Progenitor cell of endocrine pancreas (in vitro differentiated cells): Measurements from ENCODE around the gene KCTD18. TPM values are rescaled to one million over a fixed set of nuclear protein-coding genes. Genes with fewer than 3 reads are reported as not detected.
A peak's percentile ranks its signal among the peaks of the same experiment; 100 is the strongest.

ENCODE experiments used
- DNase-seq: peaks from one replicate; pipeline ENCODE4 v3.0.0; 2021; ENCODE audit warnings: low spot score; ENCODE audit not compliant: unreplicated experiment
- H3K27ac Mint-ChIP-seq: 2 replicates; pipeline ENCODE4 v1.8.0; 2021; ENCODE audit warnings: mild to moderate bottlenecking, moderate library complexity, mixed read lengths
- H3K27me3 Mint-ChIP-seq: 2 replicates; pipeline ENCODE4 v1.8.0; 2021; ENCODE audit warnings: mixed read lengths
- H3K36me3 Mint-ChIP-seq: 2 replicates; pipeline ENCODE4 v1.8.0; 2022; ENCODE audit warnings: mixed read lengths; ENCODE audit not compliant: insufficient read depth
- H3K4me1 Mint-ChIP-seq: 2 replicates; pipeline ENCODE4 v1.8.0; 2021; ENCODE audit warnings: low read depth, mixed read lengths
- H3K4me3 Mint-ChIP-seq: 2 replicates; pipeline ENCODE4 v1.8.0; 2021; ENCODE audit warnings: low read depth, mild to moderate bottlenecking, moderate library complexity, mixed read lengths
- H3K9me3 Mint-ChIP-seq: 2 replicates; pipeline ENCODE4 v1.8.0; 2021; ENCODE audit warnings: low read depth, mixed read lengths
- total RNA-seq: library from RNA; stranded (reverse); gene quantifications from 2 replicates; pipeline ENCODE4 v1.2.1, GENCODE V29; 2021
- TF ChIP-seq, protein P1 (sequence below): fragments of 200-600 bp; sonication (generic); IDR thresholded peaks from one replicate; pipeline ENCODE4 v1.5.0; 2021; ENCODE audit warnings: antibody characterized with exemption, mild to moderate bottlenecking; ENCODE audit not compliant: unreplicated experiment

The KCTD18 gene
- total RNA-seq, 1 donor from 2014 or later: 7.3 TPM

DNA sequence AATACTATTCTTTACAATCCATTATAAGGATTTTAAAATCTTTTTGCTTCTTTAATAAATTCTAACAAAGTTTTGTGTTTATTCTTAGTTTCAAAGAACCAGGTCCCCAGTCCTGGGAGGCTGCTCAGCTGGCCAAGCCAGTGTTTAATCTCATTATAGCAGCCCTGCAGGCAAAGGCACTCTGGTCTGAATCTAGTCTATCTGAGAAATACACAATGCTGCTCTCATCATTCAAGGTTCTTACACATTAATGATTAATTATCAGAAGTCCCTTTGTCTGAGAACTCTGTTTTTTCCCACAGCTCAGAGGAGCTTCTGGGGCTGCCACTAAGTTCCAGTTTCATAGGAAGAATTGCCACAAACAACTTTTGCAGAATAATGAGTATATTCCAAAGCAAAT, 27.7 kb downstream of the KCTD18 start:
- Mint-ChIP-seq H3K36me3 (peaks cover 15% of the 10 kb centered on the region), H3K4me1 (peaks cover 44% of the 10 kb centered on the region), H3K27ac (peak overlapping the region; percentile 87), H3K9me3 (no peaks in the 10 kb centered on the region), H3K27me3 (no peaks in the 10 kb centered on the region), H3K4me3 (no peak overlapping the region)
- TF ChIP-seq, protein P1, sequence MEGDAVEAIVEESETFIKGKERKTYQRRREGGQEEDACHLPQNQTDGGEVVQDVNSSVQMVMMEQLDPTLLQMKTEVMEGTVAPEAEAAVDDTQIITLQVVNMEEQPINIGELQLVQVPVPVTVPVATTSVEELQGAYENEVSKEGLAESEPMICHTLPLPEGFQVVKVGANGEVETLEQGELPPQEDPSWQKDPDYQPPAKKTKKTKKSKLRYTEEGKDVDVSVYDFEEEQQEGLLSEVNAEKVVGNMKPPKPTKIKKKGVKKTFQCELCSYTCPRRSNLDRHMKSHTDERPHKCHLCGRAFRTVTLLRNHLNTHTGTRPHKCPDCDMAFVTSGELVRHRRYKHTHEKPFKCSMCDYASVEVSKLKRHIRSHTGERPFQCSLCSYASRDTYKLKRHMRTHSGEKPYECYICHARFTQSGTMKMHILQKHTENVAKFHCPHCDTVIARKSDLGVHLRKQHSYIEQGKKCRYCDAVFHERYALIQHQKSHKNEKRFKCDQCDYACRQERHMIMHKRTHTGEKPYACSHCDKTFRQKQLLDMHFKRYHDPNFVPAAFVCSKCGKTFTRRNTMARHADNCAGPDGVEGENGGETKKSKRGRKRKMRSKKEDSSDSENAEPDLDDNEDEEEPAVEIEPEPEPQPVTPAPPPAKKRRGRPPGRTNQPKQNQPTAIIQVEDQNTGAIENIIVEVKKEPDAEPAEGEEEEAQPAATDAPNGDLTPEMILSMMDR: no peak
- DNase-seq: no peak

DNA sequence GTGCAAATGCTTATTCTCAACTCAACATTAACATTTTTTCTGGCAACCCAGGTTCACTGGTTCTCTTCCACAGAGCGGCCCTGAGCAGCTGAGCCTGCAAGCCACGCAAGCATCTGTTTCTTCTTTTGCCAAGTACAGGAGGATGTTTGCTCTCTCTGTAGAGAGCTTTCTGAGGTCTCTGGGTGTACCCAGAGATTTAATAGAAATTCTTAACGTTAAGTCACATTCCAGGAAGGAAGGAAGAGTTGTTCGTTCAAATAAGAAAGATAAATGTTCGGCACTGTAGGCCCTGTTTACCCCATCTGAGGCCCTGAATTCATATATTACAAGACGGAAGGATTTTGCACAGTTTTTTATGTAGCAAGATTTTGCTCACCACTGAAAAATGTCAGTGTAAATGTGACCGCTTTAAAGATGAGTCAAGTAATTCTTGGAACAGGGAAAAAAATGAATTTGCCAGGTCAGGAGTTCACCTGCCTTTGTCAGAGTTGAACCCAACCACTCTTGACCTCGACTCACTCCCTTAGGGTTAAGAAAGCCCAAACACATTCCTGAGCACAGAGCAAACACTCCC, 30.1 kb downstream of the KCTD18 start:
- DNase-seq: no peak
- peak overlapping the region; percentile 0 for H3K4me3 Mint-ChIP-seq
- peaks cover 22% of the 10 kb centered on the region for H3K36me3 Mint-ChIP-seq
- peaks cover 42% of the 10 kb centered on the region for H3K4me1 Mint-ChIP-seq
- peak overlapping the region; percentile 57 for H3K27ac Mint-ChIP-seq
- TF ChIP-seq, protein P1: no peak
- no peaks in the 10 kb centered on the region for H3K27me3 Mint-ChIP-seq
- H3K9me3 Mint-ChIP-seq: no peaks in the 10 kb centered on the region

DNA sequence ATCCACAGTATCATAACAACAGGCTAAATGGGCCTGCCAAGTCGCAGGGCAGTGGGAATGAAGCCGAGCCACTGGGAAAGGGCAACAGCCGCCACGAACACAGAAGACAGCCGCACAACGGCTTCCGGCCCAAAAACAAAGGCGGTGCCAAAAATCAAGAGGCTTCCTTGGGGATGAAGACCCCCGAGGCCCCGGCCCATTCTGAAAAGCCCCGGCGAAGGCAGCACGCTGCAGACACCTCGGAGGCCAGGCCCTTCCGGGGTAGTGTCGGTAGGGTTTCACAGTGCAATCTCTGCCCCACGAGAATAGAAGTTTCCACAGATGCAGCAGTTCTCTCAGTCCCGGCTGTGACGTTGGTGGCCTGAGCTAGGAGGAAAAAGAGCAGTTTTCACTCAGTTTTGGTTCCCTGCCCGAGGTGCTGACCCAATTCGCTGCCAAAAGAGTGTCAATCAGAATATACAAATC, 32.2 kb downstream of the KCTD18 start:
- peak overlapping the region; percentile 43 for H3K27ac Mint-ChIP-seq
- peaks cover 33% of the 10 kb centered on the region for H3K36me3 Mint-ChIP-seq
- no peaks in the 10 kb centered on the region for H3K27me3 Mint-ChIP-seq
- no peaks in the 10 kb centered on the region for H3K9me3 Mint-ChIP-seq
- TF ChIP-seq, protein P1: no peak
- H3K4me1 Mint-ChIP-seq: peaks cover 30% of the 10 kb centered on the region
- no peak overlapping the region for H3K4me3 Mint-ChIP-seq
- DNase-seq: no peak

DNA sequence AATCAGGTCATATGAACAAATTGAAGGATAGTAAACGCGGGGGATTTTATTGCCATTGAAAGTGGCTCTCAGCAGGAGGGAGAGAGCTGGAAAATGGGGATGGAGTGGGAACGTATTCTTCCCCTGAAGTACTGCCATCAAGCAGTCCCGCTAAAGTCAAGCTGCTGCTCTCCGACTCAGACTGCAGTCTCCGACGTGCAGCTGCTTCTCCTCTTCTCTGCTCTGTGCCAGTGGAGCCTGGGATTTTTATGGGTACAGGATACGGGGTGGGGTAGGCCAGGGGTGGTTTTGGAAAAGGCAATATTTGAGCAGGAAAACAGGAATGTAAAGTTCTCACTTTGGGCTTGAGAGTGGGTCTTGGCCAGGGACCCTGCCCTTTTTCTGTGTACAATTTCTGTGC, 33.0 kb downstream of the KCTD18 start:
- Mint-ChIP-seq H3K27me3 (no peaks in the 10 kb centered on the region), H3K4me1 (peaks cover 26% of the 10 kb centered on the region), H3K36me3 (peaks cover 36% of the 10 kb centered on the region), H3K9me3 (no peaks in the 10 kb centered on the region), H3K4me3 (no peak overlapping the region), H3K27ac (no peak overlapping the region)
- DNase-seq: no peak
- TF ChIP-seq, protein P1: no peak

DNA sequence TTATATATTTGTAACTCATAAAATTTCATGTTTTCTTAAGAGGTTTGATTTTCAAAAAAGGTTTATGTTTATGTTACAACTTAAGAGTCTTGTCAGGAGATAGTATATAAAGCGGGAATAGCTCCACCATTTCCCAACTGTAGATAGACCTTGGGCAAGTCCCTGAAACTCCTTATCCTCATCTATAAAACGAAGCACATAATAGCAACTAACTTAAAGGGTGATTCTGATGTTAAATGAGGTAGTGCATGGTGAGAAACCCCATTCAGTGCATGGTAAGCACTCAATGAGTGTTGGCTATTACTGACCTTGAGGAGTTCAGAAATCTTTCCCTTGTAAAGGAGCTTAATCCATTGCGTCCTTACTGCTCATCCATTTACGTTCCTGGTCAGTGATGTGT, 34.1 kb downstream of the KCTD18 start:
- H3K4me1 Mint-ChIP-seq: peaks cover 19% of the 10 kb centered on the region
- no peaks in the 10 kb centered on the region for H3K9me3 Mint-ChIP-seq
- H3K27me3 Mint-ChIP-seq: no peaks in the 10 kb centered on the region
- H3K36me3 Mint-ChIP-seq: peaks cover 40% of the 10 kb centered on the region
- TF ChIP-seq, protein P1: no peak
- no peak overlapping the region for H3K27ac Mint-ChIP-seq
- no peak for DNase-seq
- no peak overlapping the region for H3K4me3 Mint-ChIP-seq
